GM19467 (cell line): Measurements from ENCODE around the gene TPD52L1.
"Not testable (repeated sequence)": the region's sequence is repeated elsewhere in the genome, so short reads cannot be mapped to it uniquely, and the experiment has no call there.

Source experiments
- ATAC-seq: cut with Tn5 transposase; IDR thresholded peaks from one replicate; pipeline ENCODE4 v1.9.1; 2021; ENCODE audit warnings: mild to moderate bottlenecking, moderate library complexity; ENCODE audit not compliant: unreplicated experiment

Gene TPD52L1, protein sequence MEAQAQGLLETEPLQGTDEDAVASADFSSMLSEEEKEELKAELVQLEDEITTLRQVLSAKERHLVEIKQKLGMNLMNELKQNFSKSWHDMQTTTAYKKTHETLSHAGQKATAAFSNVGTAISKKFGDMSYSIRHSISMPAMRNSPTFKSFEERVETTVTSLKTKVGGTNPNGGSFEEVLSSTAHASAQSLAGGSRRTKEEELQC

DNA sequence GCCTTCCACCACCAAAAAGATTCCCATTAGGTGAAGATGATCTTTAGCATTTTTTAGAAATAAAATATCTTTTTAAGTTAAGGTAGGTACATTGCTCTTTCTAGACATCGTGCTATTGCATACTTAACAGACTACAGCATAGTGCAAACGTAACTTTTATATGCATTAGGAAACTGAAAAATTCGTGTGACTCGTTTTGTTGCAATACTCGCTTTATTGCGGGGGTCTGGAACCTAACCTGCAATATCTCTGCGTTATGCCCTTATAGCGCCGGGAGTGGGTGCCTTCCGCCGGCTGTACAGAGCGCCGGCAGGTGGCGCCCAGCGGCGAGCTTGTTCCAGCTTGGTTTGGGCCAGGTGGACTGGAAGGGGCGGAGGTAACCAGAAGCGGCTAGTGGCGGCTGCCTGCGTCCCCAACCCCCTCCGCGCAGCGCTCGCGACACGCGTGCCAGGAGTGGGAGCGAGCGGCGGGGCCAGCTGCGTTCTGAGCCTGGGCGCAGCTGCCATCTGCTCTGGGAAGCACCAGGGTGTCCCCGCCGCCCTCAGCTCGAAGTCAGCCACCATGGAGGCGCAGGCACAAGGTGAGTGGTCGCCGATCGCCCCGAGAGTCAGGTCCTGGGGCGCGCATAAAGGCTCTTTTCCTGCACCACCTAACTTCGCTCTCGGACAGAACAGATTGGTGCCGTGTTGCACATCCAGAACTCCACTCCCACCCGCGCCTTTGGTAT, at the start of gene TPD52L1:
Gene TPD52L1 (plus strand): TSS at position 383 of the 727 bp plus-strand sequence. CDS start 179 bp downstream, at position 562.
- ATAC-seq, result peak; percentile 99

DNA sequence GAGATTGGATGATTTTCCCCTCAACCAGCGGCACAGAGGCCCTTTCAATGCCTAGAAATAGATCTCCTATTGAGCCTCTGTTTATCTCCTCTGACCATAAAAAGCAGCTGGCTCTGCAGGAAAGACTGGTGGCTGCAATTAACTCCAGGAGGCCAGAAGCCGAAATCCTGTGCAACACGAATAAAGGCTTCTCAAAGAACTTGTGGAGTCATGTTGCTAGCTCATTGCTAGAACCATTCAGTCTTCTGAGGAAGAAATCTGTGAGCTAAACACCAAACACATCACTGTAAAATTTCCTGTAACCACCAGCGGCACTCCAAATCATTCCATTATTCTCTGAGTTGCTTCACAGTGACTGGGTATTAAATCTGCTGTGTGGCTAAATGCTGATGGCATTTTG, 49.1 kb upstream of the TPD52L1 start:
- ATAC-seq, result no peak

DNA sequence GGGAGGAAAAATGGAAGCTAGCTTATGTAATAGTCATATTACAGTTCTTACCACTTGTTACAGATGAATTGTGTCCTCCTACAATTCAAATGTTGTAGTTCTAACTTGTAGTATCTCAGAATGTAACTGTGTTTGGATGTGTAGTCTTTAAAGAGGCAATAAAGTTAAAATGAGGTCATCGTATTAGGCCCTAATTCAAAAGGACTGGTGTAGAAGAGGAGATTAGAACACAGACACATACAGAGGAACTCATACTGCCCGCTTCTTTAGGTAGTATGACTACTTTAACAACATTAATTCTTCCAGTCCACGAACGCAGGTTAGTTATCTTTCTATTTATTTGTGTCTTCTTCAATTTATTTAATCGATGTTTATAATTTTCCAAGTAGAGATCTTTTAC, 46.5 kb upstream of the TPD52L1 start:
- no peak for ATAC-seq

DNA sequence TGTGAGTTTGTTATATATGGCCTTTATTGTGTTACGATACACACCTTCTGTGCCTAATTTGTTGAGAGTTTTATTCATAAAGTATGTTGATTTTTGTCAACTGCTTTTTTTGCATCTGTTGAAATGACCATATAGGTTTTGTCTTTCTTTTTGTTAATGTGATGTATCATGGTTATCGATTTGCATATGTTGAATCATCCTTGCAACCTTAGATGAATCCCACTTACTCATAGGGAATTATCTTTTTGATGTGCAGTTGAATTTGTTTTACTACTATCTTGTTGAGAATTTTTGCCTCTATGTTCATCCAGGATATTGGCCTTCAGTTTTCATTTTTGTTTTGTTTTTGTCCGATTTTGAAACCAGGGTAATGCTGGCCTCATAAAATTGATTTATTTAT, 45.7 kb upstream of the TPD52L1 start:
- no peak for ATAC-seq

DNA sequence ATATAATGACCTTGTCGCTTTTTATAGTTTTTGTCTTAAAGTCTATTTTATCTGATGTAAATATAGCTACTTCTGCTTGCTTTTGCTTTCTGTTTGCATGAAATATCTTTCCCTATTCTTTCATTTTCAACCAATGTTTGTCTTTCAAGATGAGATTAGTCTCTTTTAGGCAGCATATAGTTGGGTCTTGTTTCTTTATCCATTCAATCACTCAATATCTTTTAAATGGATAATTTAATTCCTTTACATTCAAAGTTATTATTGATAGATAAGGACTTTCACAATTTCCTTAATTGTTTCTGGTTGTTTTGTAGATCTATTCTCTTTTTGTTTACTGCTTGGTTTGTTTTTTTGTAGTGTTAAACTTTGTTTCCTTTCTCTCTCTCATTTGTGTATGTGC, 43.5 kb upstream of the TPD52L1 start:
- ATAC-seq, result no peak

DNA sequence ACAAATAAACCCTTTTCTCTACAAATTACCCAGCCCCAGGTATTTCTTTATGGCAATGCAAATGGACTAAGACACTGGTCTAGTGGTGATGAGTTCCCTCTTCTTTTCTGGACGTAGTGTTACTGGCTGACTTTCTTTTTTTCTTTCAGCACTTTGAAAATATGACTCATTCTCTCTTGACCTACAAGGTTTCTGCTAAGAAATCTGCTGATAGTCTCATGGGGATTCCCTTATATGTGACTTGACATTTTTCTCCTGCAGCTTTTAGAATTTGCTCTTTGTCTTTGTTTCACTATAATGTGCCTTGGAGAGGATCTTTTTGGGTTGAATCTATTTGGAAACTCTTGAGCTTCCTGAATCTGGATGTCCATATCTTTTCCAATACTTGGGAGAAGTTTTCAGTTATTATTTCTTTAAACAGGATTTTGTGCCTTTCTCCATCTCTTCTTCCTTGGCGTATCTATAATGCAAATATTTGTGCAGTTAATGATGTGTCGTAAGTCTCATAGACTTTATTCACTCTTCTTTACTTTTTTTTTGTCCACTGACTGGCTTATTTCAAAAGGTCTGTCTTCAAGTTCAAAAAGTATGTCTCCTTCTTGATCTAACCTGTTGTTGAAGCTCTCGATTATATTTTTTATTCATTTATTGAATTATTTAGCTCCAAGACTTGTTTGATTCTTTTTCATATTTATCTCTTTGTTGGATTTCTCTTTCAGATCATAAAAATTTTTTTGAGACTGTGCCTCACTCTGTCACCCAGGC, 42.2 kb upstream of the TPD52L1 start:
- no peak for ATAC-seq

DNA sequence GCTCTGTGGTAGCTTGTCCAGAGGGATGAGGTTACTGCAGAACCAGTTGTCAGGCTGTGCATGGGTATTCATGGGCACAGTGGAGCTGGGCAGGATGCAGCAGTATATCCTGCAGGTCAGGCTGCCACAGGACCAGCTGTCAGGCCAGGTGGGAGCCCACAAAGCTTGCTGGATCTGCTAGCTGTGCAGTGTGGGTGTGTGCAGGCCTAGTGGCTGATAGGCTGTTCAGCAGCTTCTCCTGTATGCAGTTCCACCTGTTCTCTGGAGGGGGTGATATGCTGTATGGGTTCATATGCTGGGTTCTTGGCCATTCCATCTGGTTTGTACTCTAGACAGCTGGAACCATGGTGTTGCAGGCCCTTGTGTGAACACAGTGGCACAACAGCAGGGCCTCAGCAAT, 40.6 kb upstream of the TPD52L1 start:
- no peak for ATAC-seq

DNA sequence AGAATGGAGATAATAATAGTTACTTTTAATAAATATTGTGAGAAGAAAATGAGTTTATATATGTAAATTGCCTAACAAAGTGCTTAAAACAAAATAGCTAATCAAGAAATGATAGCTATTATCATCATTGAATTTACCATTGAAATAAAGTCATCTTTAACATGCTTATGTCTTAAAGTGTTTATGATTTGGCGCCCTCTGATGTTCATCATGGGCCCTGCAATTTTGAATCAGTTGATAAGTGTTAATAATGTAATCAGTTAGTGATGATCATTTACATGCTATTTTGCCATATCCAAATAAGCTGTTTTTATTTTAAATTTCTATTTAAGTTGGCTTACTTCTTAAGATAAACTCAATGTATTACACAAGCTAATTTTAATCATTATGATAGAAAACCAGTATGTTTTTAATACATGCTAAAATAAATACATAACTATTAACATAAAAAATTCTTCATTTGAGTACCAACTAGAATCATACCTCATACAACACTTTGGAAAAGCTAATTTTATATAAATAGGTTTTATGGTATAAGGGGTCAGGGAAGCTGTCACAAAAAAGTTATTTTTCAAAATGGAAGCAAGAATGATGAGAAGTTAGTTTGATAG, 39.2 kb upstream of the TPD52L1 start:
- no peak for ATAC-seq

DNA sequence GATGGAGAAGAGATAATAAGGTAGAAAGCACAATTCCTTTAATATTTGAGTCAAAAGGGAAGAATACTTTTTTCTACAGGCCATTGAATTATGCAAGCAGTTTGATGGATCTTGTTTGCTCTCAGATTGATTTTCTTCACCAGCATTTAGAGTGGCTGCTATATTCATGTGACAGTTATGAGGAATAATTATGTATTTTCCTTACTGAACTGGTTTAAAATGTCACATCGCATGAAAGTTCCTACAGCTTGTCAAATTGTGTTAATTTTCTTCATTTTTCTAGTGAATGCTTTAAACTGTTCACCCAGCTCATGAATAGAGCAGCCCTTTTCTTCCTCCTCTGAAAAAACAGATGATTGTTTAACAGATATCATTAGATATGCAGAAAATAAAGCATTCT, 37.4 kb upstream of the TPD52L1 start:
- ATAC-seq, result no peak

DNA sequence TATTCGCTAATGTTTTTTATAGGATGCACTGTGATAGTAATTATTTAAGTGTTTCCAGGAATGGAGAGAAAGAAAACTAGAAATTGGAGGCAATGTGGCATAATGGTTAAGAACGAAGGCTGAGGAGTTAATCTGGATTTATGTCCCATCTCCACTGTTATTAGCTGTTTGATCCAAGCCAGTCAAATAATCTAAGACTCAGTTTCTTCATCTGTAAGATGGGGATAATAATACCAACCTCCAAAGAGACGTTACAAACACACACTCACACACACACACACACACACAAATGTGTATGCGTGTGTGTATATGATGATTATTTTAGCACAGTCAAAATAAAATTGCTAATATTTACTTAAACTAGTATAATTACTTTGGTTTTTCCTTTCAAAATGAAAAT, 36.9 kb upstream of the TPD52L1 start:
- no peak for ATAC-seq

DNA sequence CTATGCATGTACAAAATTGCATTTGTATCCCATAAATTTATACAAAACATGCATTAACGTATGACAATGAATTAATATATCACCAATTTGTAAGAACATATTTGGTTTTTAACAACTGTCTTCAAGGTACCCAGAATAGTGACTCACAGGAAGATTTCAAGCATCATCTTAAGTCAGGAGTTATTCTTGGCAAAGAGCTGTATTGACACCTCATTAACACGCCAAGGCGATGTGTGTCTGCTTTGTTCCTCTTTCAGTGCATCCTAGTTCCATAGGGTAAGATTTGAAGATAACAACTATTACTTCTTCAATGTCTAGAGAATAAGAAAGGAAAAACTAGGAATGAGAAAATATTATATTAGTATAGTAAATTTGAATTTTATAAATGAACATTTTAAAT, 35.8 kb upstream of the TPD52L1 start:
- ATAC-seq, result no peak

DNA sequence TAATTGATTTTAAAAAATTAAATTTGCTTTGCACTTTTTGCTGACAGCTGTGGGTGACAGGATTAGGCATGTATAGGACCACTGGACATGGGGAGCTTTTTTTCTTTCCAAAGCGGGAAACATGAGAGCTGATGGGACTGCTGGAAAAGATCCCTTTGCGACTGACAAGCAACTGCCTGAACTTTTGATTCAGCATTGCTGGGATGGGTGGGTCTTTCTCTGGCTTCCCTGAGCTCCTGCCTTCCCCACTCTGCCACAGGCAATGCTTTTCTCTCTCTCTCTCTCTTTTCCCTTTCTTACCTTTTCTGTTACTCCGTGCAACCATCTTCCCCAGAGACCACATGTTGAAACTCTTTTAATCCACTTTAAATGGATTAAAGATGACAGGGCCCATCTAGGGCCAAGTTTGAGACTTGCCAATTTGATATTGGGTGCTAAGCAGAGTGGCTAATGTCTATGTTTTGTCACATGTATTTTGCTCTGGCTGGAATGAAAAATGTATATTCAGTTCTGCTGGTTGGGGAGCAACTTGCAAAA, 33.5 kb upstream of the TPD52L1 start:
- ATAC-seq, result no peak

DNA sequence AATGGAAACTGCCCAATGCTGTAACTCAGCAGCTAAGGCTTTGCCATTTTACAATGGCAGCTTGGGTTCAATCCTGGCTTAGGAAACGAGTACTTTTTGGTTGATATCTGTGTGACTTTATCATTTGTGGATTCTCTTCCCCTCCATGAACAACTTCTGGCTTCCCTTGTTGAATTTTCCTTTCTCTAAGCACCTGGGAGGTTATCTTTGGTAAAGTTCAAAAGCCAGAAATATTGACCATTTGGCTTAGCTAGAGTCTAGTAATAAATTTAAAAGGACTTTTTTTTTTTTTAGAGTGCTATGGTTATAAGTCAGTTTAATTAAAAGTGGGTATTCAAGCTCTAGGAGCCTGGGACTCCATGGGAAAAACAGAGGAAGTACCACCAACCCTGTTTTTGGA, 31.7 kb upstream of the TPD52L1 start:
- ATAC-seq, result no peak

DNA sequence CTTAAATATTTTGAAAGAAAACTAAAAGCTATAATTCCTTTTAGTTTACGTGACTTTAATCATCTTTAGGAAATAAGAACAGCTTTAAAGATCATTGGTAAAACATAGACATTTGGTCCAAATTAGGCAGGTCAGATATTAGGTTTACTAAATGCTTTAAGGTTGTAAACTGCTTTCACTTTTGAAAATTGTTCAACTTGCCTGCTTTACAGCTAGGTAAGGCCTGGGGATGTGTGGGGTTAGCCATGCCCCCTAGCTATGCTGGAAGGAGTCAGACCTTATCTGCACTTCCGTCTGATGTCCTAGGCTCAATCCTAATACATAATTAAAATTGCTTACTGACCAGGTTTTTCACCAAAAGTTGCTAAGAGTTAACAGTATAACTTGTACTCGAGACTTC, 30.5 kb upstream of the TPD52L1 start:
- no peak for ATAC-seq

DNA sequence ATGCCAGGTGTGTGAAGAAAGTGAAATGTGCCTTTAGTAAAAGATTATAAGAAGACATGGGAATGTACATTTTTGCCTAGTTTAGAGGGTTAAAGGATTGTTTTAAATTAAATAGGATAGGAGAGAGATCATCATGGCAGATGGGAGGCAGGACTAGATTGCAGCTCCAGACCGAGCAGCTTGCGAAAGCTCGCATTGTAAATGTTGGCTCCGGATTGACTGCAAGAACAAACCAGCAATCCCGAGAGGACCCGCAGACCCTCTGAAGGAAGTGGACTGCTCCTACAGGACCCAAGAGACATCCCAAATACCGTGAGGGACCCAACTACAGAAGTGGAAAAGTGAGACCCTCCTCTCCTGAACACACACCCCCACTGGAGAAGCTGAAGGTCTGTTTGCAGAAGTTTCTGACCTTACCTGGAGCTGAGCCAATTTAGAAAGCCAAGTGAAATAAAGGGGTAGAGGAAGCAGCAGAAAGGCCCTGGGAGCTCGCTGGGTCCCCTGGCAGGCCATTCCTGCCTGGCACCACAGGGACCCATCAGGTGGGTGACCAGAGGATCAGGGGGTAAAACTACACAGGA, 30.0 kb upstream of the TPD52L1 start:
- ATAC-seq, result no peak

DNA sequence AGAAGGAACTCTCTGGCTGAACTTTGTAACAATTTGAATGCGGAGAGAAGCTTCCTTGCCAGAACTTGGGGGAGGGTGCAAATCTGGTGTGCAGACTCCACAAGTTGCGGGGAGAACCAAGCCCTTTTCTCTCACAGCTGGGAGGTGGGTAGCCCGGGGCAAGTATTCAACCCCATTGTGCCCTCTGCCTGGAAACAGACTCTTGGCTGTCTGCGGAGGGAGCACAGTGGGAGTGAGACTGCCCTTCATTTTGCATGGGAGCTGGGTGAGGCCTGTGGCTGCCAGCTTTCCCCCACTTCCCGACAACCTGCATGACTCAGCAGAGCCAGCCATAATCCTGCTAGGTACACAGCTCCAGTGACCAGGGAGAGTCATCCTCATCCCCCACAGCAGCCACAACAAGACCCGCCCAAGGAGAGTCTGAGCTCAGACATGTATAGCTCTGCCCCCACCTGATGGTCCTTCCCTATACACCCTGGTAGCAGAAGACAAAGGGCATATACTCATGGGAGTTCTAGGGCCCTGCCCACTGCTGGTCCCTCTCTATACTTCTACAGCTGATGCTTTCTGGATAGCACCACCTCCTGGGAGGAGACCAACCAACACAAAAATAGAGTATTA, 29.4 kb upstream of the TPD52L1 start:
- ATAC-seq, result no peak

DNA sequence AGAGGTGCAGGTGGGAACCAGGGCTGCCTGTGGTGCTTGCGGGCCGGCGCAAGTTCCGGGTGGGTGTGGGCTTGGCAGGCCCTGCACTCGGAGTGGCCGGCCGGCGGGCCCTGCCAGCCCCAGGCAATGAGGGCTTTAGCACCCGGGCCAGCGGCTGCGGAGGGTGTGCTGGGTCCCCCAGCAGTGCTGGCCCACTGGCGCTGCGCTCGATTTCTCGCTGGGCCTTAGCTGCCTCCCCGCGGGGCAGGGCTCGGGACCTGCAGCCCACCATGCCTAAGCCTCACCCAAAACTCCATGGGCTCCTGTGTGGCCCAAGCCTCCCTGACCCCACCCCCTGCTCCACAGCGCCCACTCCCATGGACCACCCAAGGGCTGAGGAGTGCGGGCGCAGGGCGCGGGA, 27.7 kb upstream of the TPD52L1 start:
- ATAC-seq, result not testable (repeated sequence)

DNA sequence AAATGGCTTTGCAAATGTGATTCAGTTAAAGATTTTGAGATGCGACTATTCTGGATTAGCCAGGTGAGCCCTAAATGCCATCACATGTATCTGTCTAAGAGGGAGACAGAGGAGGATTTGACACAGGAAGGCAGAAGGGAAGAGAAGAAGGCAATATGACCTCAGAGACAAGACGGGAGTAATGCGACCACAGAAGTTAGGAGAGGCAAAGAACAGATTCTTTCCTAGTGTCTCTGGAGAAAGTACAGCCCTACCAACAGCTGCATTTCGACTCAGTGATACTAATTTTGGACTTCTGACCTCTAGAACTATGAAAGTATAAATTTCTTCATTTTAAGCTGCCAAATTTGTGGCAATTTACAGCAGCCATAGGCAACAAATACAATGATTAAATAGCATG, 24.2 kb upstream of the TPD52L1 start:
- no peak for ATAC-seq

DNA sequence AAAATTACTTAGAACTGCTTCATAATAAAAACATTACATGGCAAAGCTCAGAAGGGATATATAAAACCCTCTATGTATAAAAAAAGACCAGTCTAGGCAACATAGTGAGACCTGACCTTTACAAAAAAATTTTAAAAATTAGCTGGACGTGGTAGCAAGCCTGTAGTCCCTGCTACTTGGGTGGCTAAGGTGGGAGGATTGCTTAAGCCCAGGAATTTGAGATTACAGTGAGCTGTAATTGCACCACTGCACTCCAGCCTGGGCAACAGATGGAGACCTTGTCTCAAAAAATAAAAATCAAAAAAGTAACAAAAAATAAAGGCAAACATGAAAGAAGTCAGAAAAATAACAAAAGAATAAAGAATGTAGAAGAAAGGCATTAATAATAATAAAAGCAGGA, 21.5 kb upstream of the TPD52L1 start:
- no peak for ATAC-seq

DNA sequence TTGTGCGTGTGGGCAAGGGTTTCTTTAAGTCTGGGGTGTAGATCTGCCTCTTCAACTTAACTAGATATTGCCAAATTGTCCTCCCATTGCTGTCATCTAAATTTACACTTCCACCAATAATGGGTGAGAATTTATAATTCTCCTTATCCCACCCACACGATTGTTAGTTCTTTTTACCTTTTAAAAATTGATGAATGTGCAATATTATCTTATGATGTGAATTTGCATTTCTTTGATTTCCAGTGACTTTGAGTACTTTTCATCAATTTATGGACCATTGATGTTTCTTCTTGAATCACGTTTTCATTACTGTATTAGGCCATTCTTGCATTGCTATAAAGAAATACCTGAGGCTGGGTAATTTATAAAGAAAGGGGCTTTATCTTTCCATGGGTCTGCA, 17.2 kb upstream of the TPD52L1 start:
- ATAC-seq, result no peak

DNA sequence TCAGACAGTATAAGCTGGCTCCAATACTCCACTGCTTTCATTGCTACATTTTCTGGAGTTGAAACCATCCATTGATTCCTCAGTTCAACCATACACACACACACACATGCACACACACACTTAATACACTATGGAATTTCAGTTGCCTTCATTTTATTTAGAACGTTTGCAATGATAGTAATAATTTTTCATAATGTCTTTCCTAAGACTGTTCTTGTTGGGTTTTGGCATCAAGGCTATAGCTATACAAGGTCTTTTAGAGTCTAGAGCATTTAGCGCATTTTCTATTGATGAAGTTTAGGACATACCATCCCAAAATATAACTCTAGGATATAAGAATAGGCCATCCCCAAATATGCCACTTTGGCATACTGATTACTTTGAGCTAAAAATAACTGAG, 15.5 kb upstream of the TPD52L1 start:
- ATAC-seq, result no peak
